Natural killer cell treated with Interleukin-12 subunit alpha and Interleukin-12 subunit beta and Interleukin-15 and Interleukin-18, amount 100 ng/mL, for 72 hours (primary cell): ENCODE results near the gene LSAMP. TPM values are rescaled to one million over a fixed set of nuclear protein-coding genes. Genes with fewer than 3 reads are reported as not detected.
"Not testable (repeated sequence)": the region's sequence is repeated elsewhere in the genome, so short reads cannot be mapped to it uniquely, and the experiment has no call there.

Experiments
- ATAC-seq, 2 donors: fragments of 150-1000 bp; cut with Tn5 transposase in 1 of 2; sonication (Bioruptor Pico), chemical (Tn5 transposase) in 1 of 2; 2 replicates each; pipeline ENCODE4 v1.10.0; 2021
- DNase-seq: peaks from one replicate; pipeline ENCODE4 v3.0.0; 2022; ENCODE audit warnings: low spot score
- H3K27ac Mint-ChIP-seq, 2 donors: 1 replicate in 1 of 2; 2 replicates in 1 of 2; pipeline ENCODE4 v1.8.0; 2022; ENCODE audit warnings: mixed read lengths in 2 of 2, mild to moderate bottlenecking in 1 of 2, moderate library complexity in 1 of 2
- H3K27me3 Mint-ChIP-seq, 2 donors: 1 replicate in 1 of 2; 2 replicates in 1 of 2; pipeline ENCODE4 v1.8.0; 2022; ENCODE audit warnings: mixed read lengths in 2 of 2
- H3K36me3 Mint-ChIP-seq: one replicate; pipeline ENCODE4 v1.8.0; 2022; ENCODE audit warnings: mixed read lengths
- H3K4me1 Mint-ChIP-seq, 2 donors: 1 replicate in 1 of 2; 2 replicates in 1 of 2; pipeline ENCODE4 v1.8.0; 2022; ENCODE audit warnings: low read depth in 2 of 2, mixed read lengths in 2 of 2, mild to moderate bottlenecking in 1 of 2
- H3K4me3 Mint-ChIP-seq: one replicate; pipeline ENCODE4 v1.8.0; 2022; ENCODE audit warnings: mixed read lengths
- H3K9me3 Mint-ChIP-seq: 2 replicates; pipeline ENCODE4 v1.8.0; 2022; ENCODE audit warnings: mixed read lengths
- total RNA-seq, 2 donors: library from RNA; stranded (reverse); gene quantifications; one replicate each; pipeline ENCODE4 v1.2.3, GENCODE V29; 2022

Gene LSAMP
- total RNA-seq, 2 donors from 2014 or later = not detected

DNA sequence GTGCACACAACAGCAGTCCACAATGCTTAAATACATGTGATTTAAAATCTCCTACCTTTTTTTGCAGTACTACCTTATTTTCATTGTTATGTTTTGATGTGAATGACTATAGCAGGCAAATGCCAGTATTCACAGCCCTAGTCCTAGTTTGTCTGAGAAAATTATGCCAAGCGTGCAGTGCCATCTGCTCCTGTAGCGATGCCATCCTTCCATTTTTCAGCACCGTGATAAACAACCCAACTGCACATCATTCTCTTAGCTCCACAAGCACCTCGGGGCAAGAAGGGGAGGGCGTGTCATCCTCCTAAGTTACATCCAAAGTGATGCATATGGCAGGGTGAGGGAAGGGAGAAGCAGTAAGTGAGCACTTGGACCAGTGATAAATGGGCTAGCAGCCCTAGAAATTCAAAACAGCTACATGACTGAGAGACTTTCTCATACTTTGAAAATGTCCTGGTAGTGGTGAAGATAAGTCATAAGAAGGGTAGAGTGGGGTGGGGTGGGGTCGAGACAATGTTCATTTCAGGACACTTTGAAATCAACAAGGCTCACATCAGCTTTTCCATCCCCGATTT is 198.8 kb downstream of the LSAMP start:
- H3K27me3 Mint-ChIP-seq = no peaks in the 10 kb centered on the region
- DNase-seq (no peak), ATAC-seq (no peak)
- H3K4me1 Mint-ChIP-seq = no peaks in the 10 kb centered on the region
- H3K4me3 Mint-ChIP-seq = no peak overlapping the region
- no peaks in the 10 kb centered on the region for H3K36me3 Mint-ChIP-seq
- no peak overlapping the region for H3K27ac Mint-ChIP-seq
- H3K9me3 Mint-ChIP-seq = peaks cover 29% of the 10 kb centered on the region

DNA sequence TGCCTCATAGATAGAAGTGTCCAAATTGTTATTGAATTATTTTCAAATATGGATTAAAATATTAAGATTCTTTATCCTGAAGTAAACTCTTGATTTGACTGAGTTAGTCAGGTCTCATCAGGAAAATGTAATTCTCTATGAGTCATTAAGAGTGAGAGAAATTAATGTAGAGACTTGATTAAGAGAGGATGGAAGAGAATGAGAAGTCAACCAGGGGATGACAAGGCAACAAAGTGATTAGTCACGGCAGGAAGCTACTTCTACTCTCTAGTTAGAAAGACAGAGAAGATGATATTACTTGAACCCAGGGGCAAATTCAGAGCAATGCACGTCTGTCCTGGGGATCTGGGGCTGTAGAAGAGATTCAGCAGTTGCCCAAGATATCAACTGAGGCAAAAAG is 202.5 kb downstream of the LSAMP start:
- H3K36me3 Mint-ChIP-seq = no peaks in the 10 kb centered on the region
- H3K4me3 Mint-ChIP-seq = no peak overlapping the region
- no peaks in the 10 kb centered on the region for H3K4me1 Mint-ChIP-seq
- no peaks in the 10 kb centered on the region for H3K27me3 Mint-ChIP-seq
- DNase-seq (no peak), ATAC-seq (no peak)
- peaks cover 23% of the 10 kb centered on the region for H3K9me3 Mint-ChIP-seq
- H3K27ac Mint-ChIP-seq = no peak overlapping the region

DNA sequence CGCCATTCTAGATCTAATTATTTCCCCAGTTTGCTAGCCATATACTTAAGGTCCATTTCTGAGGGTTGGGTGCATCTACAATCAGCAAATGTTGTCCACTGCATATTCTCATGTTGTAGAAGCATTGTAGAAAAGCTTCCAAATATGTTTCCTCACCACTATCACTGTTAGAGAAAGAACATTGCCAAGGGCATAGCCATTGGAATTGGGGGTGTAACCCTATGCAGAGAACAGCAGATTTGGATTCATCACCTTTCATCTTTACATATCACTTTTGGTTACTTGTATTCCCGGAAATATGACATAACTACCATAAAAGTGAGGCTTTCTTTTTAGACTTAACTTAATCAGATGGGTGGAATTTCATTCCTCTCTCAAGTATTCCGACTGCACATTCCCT is 203.6 kb downstream of the LSAMP start:
- ATAC-seq (no peak), DNase-seq (no peak)
- no peak overlapping the region for H3K27ac Mint-ChIP-seq
- H3K27me3 Mint-ChIP-seq = no peaks in the 10 kb centered on the region
- no peaks in the 10 kb centered on the region for H3K4me1 Mint-ChIP-seq
- H3K36me3 Mint-ChIP-seq = no peaks in the 10 kb centered on the region
- no peak overlapping the region for H3K4me3 Mint-ChIP-seq
- peaks cover 25% of the 10 kb centered on the region for H3K9me3 Mint-ChIP-seq

DNA sequence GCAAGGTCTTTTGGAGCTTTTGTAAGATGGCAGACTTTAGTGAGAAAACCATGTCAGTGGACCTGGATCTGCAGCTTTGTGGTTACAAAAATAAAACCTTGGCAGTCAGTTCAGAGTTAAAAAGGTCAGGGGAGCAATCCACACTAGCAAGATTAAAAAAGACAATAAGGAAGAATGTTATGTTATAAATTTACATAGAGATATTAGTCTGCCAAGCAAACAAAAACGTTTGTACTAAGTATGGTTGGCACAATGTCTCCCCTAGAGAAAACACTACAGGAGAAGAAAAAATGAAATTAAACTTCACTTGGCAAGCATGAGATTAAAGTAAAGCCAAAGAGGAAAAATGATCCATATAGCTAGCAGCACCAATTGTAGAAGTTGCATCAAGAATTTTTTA is 205.0 kb downstream of the LSAMP start:
- H3K27me3 Mint-ChIP-seq = no peaks in the 10 kb centered on the region
- H3K36me3 Mint-ChIP-seq = no peaks in the 10 kb centered on the region
- H3K27ac Mint-ChIP-seq = no peak overlapping the region
- H3K9me3 Mint-ChIP-seq = peaks cover 17% of the 10 kb centered on the region
- ATAC-seq (no peak), DNase-seq (no peak)
- H3K4me1 Mint-ChIP-seq = no peaks in the 10 kb centered on the region
- no peak overlapping the region for H3K4me3 Mint-ChIP-seq

DNA sequence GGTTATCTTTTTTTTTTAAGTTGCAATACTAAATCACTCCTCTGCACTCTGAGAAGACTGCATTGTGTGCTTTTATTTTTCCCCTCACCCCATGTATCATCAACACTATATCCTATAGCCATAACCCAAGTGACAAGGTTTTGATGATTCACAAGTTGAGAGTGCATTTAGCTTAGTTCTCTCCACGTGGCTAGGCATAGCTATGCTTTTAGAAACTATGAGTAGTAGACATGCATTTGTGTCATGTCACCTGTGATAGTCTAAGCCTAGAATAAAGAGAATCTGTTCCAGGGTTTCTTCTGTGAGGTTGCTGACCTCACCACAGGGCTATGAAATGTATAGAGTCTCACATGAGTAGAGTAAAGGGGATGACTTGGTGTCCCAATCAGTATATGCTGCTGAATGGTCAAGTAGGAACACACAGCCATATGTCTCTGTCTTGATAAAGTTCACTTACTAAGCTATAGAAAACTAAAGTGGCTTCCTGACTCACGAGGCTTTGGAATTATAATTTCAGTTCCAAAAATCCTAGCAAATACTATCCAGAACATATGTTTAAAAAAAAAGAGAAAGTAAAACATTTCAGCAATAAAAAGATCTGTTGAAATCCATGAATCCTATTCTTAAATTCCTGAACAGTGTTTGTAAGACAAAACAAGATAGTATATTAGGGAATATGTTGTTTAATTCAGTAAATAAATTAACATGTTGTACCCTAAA is 206.3 kb downstream of the LSAMP start:
- Mint-ChIP-seq H3K4me1 (no peaks in the 10 kb centered on the region), H3K27ac (no peak overlapping the region), H3K4me3 (no peak overlapping the region), H3K36me3 (no peaks in the 10 kb centered on the region), H3K9me3 (peaks cover 14% of the 10 kb centered on the region), H3K27me3 (no peaks in the 10 kb centered on the region)
- no peak for ATAC-seq
- no peak for DNase-seq

DNA sequence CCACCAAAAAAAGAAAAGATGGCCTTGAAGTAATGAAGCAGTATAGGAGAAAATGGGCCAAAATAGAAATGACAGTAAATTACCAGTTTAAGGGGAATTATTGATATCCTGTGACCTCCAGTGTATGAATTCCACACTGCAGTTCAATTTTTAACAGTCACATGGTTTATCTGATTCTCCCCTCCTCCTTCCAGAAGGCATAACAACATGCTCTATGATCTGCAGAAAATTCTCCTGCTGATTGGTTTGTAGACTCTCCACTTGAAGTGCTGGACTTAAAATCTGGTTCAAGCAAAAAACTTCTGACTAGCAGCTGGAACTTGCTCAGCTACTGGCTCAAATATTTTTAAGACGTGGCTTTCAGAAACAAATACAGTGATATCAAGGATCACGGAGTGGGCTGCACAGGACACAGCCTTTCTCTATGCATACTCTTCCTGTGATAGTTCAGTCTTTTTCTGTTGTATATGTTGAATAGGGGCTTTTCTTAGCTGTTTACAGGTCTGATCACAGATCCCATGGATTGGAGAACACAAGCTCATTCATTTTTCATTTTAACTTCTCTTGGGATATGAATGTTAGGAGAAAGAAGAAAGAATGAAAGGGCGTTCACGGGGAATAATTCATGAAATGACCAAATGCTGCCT is 211.5 kb downstream of the LSAMP start:
- no peaks in the 10 kb centered on the region for H3K36me3 Mint-ChIP-seq
- H3K4me3 Mint-ChIP-seq = no peak overlapping the region
- no peaks in the 10 kb centered on the region for H3K4me1 Mint-ChIP-seq
- H3K27ac Mint-ChIP-seq = no peak overlapping the region
- H3K9me3 Mint-ChIP-seq = peaks cover 12% of the 10 kb centered on the region
- DNase-seq (no peak), ATAC-seq (no peak)
- H3K27me3 Mint-ChIP-seq = no peaks in the 10 kb centered on the region

DNA sequence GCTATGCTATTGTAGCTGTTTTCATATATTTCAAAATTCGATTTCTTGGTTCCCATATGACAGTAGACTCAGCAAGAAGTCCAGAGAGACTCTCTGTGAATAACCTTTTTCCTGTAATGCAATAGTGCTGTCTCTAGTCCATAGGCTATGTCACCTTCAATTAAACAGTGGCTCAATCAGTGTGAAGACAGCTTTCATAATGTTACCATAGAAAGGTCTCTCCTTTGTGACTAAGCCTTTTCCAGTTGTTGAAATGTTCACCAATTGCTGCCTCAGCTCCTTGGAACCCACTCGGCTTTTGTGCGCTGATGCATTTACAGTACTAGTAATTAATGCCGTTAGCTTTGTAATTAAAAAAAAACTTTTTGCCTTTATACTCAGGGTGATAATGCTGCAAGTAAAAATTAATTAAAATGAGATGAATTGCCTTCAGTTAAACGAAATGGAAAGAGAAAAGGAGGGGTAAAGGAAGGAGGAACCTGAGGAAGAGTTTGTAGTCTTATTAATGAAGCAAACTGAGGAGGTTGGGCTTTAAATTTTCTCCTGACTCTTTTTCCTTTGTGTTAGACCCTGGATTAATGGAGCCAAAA is 214.8 kb downstream of the LSAMP start:
- Mint-ChIP-seq H3K4me3 (no peak overlapping the region), H3K9me3 (peaks cover 13% of the 10 kb centered on the region), H3K4me1 (no peaks in the 10 kb centered on the region), H3K36me3 (no peaks in the 10 kb centered on the region), H3K27ac (no peak overlapping the region), H3K27me3 (no peaks in the 10 kb centered on the region)
- no peak for DNase-seq
- ATAC-seq = no peak

DNA sequence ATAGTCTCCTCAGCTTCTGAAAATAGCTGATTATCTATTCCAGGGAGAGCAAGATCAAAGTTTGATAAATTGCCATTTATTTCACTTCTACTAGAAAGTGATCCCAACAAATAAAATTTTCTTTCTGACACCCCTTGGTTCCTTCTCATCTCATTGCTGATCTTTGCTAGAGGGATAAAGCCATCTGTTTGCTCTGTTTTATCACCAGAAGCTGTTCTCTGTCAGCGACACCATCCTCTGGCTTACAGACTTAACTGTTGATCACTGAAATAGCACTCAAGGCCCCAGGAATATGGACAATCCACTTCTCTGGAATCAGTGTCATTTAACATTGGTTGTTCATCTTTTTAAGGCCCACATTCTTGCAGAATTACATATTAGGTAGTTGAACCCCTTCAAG is 219.0 kb downstream of the LSAMP start:
- no peaks in the 10 kb centered on the region for H3K36me3 Mint-ChIP-seq
- no peak for DNase-seq
- H3K9me3 Mint-ChIP-seq = peaks cover 9% of the 10 kb centered on the region
- no peak overlapping the region for H3K27ac Mint-ChIP-seq
- ATAC-seq = no peak
- no peaks in the 10 kb centered on the region for H3K4me1 Mint-ChIP-seq
- H3K27me3 Mint-ChIP-seq = no peaks in the 10 kb centered on the region
- H3K4me3 Mint-ChIP-seq = no peak overlapping the region

DNA sequence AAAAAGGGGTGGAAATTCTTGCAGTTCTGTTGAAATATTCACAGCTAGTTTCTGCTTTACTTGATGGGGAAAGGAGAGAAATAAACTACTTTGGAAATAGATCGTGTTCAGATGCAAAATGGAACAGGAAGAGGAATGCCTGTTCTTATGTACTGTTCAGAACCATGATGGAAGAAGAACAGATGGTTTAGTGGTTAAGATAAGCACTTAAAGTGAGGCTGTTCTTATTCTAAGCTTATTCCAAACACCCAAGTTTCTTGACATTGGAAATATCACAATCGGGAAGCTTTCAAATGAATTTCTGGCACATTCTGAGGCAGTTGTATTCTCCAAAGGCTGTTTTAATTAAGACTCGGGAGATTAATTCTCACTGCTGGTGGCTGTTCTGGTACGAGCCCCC is 228.5 kb downstream of the LSAMP start:
- Mint-ChIP-seq H3K9me3 (peaks cover 15% of the 10 kb centered on the region), H3K27me3 (no peaks in the 10 kb centered on the region), H3K36me3 (no peaks in the 10 kb centered on the region), H3K4me3 (no peak overlapping the region), H3K4me1 (no peaks in the 10 kb centered on the region), H3K27ac (no peak overlapping the region)
- no peak for DNase-seq
- ATAC-seq = no peak

DNA sequence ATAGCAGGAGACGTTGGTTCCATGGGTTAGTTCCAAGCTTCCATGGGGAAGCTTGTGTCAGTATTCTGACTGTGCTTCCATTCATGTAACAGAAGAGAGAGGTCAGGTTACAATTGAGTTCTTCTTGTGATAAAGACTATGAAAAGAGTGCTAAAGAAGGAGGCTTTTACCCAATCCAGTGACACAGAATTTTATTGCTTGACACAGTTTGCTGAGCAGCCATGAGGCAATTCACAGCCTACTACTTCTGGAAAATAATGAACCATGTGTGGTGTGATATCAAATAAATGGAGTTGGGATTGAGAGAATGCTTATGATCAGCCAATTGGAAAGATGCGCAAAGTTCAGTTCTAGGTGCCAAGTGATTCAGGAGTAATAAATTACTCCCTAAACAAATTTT is 233.4 kb downstream of the LSAMP start:
- ATAC-seq = no peak
- Mint-ChIP-seq H3K4me3 (no peak overlapping the region), H3K27me3 (no peaks in the 10 kb centered on the region), H3K36me3 (no peaks in the 10 kb centered on the region), H3K9me3 (peaks cover 25% of the 10 kb centered on the region), H3K27ac (no peak overlapping the region), H3K4me1 (no peaks in the 10 kb centered on the region)
- no peak for DNase-seq

DNA sequence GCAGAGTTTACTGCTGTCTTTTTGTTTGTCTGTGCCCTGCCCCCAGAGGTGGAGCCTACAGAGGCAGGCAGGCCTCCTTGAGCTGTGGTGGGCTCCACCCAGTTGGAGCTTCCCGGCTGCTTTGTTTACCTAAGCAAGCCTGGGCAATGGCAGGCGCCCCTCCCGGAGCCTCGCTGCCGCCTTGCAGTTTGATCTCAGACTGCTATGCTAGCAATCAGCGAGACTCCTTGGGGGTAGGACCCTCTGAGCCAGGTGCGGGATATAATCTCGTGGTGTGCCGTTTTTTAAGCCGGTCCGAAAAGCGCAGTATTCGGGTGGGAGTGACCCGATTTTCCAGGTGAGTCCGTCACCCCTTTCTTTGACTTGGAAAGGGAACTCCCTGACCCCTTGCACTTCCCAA is 236.5 kb downstream of the LSAMP start:
- peaks cover 18% of the 10 kb centered on the region for H3K9me3 Mint-ChIP-seq

DNA sequence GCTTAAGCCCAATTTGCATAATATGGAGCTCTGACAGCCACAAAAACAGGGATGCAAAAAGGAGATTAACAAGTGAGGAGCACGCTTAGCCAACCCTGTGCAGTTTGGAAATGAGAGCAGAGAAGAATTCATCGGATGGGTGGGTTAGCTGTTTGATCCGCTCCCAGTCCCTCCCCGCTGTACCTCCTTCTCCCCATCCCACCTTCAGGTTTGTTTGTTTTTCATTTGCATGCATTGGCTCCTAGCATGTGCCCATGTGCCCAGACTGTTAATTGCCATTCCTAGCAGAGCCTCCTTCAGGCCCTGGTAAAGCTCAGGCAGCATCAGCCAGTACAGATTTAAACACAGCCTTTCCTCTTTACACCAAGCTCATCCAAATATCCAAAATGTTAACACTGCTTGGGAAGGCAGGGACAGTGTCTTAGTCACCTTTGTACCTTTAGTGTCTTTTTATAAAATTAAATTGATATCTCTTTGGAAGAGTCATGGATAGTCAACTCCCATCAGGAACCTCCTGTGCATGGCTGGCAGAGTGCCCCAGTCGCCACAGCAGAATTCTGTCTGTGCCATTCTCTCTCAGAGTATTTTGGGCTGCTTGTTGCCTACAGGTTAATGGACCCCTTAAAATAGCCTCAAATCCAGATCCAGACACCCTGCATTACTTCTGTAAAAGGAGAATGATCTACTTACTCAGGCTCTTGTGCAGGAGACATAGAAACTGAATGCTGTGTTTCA is 244.2 kb downstream of the LSAMP start:
- no peak overlapping the region for H3K27ac Mint-ChIP-seq
- DNase-seq = no peak
- H3K27me3 Mint-ChIP-seq = no peaks in the 10 kb centered on the region
- peaks cover 16% of the 10 kb centered on the region for H3K9me3 Mint-ChIP-seq
- H3K36me3 Mint-ChIP-seq = peaks cover 4% of the 10 kb centered on the region
- H3K4me1 Mint-ChIP-seq = no peaks in the 10 kb centered on the region
- no peak for ATAC-seq
- H3K4me3 Mint-ChIP-seq = no peak overlapping the region

More for the DNA sequence above, 236.5 kb downstream of the LSAMP start:
- not testable (repeated sequence) for H3K27me3 Mint-ChIP-seq, H3K27ac Mint-ChIP-seq, H3K36me3 Mint-ChIP-seq, H3K4me3 Mint-ChIP-seq, DNase-seq, ATAC-seq, H3K4me1 Mint-ChIP-seq

DNA sequence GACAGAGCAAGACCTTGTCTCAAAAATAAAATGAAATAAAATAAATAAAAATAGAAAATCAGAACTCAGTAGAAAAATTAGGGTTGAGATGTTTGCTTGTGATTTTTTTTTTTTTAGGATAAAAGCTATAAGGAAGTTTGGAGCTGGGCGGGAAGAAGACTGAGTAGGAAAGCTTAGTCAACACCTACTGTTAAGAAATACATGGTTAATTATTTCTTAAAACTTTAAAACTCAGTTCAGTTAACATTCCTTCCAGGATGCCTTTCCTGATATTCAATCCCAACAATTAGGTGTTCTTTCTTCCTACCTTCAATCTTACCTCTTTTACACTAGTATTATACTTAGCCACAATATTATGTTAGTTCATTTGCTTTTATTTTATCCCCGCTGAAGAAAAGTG is 246.2 kb downstream of the LSAMP start:
- ATAC-seq (no peak), DNase-seq (no peak)
- peaks cover 4% of the 10 kb centered on the region for H3K36me3 Mint-ChIP-seq
- H3K9me3 Mint-ChIP-seq = peaks cover 16% of the 10 kb centered on the region
- no peak overlapping the region for H3K4me3 Mint-ChIP-seq
- H3K27ac Mint-ChIP-seq = no peak overlapping the region
- no peaks in the 10 kb centered on the region for H3K27me3 Mint-ChIP-seq
- H3K4me1 Mint-ChIP-seq = no peaks in the 10 kb centered on the region

DNA sequence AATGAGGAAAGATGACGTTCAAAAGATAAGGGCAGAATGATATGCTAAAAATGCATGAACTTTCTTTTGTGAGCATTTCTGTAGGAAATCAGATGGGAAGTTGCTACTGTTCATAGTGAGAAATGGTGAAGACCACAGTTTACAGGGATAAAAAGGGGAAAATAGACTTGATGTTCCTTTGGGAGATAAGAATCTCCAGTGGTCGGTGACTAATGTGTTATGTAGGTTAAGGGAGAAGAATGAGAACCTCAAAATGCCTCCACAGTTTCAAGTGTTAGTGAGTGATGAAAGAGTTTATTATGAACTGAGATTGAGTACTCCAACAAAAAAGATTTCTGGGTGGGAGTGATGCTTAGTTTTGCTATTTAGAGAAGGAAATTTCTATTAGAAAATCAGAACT is 247.2 kb downstream of the LSAMP start:
- no peak overlapping the region for H3K27ac Mint-ChIP-seq
- H3K9me3 Mint-ChIP-seq = peaks cover 20% of the 10 kb centered on the region
- H3K4me1 Mint-ChIP-seq = no peaks in the 10 kb centered on the region
- no peaks in the 10 kb centered on the region for H3K27me3 Mint-ChIP-seq
- DNase-seq (no peak), ATAC-seq (no peak)
- H3K4me3 Mint-ChIP-seq = no peak overlapping the region
- peaks cover 4% of the 10 kb centered on the region for H3K36me3 Mint-ChIP-seq
